Endothelial cell (in vitro differentiated cells): Measurements from ENCODE around the gene OLFM1. TPM values are rescaled to one million over a fixed set of nuclear protein-coding genes. Genes with fewer than 3 reads are reported as not detected.

ENCODE experiments used
- DNase-seq: peaks from one replicate; pipeline ENCODE4 v3.0.0; 2021; ENCODE audit warnings: low spot score
- H3K27ac Mint-ChIP-seq: one replicate; pipeline ENCODE4 v1.8.0; 2021; ENCODE audit warnings: mixed read lengths, inconsistent platforms; ENCODE audit not compliant: unreplicated experiment
- H3K27me3 Mint-ChIP-seq: one replicate; pipeline ENCODE4 v1.8.0; 2021; ENCODE audit warnings: mild to moderate bottlenecking, moderate library complexity, mixed read lengths, inconsistent platforms; ENCODE audit not compliant: unreplicated experiment
- H3K36me3 Mint-ChIP-seq: one replicate; pipeline ENCODE4 v1.8.0; 2021; ENCODE audit warnings: mild to moderate bottlenecking, low read depth, mixed read lengths, inconsistent platforms; ENCODE audit not compliant: unreplicated experiment
- H3K4me1 Mint-ChIP-seq: one replicate; pipeline ENCODE4 v1.8.0; 2021; ENCODE audit warnings: mild to moderate bottlenecking, mixed read lengths, inconsistent platforms; ENCODE audit not compliant: unreplicated experiment
- H3K4me3 Mint-ChIP-seq: one replicate; pipeline ENCODE4 v1.8.0; 2021; ENCODE audit warnings: mild to moderate bottlenecking, mixed read lengths, inconsistent platforms; ENCODE audit not compliant: unreplicated experiment
- H3K9me3 Mint-ChIP-seq: one replicate; pipeline ENCODE4 v1.8.0; 2021; ENCODE audit warnings: mixed read lengths, inconsistent platforms; ENCODE audit not compliant: unreplicated experiment
- CTCF ChIP-seq: fragments of 200-600 bp; sonication (generic); IDR thresholded peaks from one replicate; pipeline ENCODE4 v1.5.0; 2021; ENCODE audit warnings: antibody characterized with exemption; ENCODE audit not compliant: unreplicated experiment
- total RNA-seq: library from RNA; stranded (reverse); fragmentation: NEBNext Ultra II Directional; extraction: Animal tissue kit (Norgen Biotek cat#: 25700); gene quantifications from one replicate; pipeline ENCODE4 v1.2.1, GENCODE V29; 2021; ENCODE audit not compliant: unreplicated experiment

OLFM1 gene
- total RNA-seq, 1 donor from 2014 or later, result 0.74 TPM

- DNase-seq, result no peak
- no peaks in the 10 kb centered on the region for H3K36me3 Mint-ChIP-seq
Measured at GRCh38 chr9:135046739-135047350, 40.6 kb upstream of the OLFM1 start.

GRCh38 chr9:135047521-135047920 lies 39.9 kb upstream of the OLFM1 start:
- no peaks in the 10 kb centered on the region for H3K9me3 Mint-ChIP-seq
- no peak for DNase-seq
- no peaks in the 10 kb centered on the region for H3K4me1 Mint-ChIP-seq
- H3K27ac Mint-ChIP-seq, result no peak overlapping the region
- TF ChIP-seq CTCF, result no peak
- H3K27me3 Mint-ChIP-seq, result peaks cover 2% of the 10 kb centered on the region
- no peaks in the 10 kb centered on the region for H3K36me3 Mint-ChIP-seq
- H3K4me3 Mint-ChIP-seq, result no peak overlapping the region

More at GRCh38 chr9:135046739-135047350, 40.6 kb upstream of the OLFM1 start:
- no peak for TF ChIP-seq CTCF
- no peak overlapping the region for H3K4me3 Mint-ChIP-seq
- no peak overlapping the region for H3K27ac Mint-ChIP-seq
- no peaks in the 10 kb centered on the region for H3K9me3 Mint-ChIP-seq
- no peaks in the 10 kb centered on the region for H3K4me1 Mint-ChIP-seq
- H3K27me3 Mint-ChIP-seq, result peaks cover 2% of the 10 kb centered on the region

- peaks cover 2% of the 10 kb centered on the region for H3K27me3 Mint-ChIP-seq
- no peak for DNase-seq
- no peaks in the 10 kb centered on the region for H3K9me3 Mint-ChIP-seq
- no peaks in the 10 kb centered on the region for H3K36me3 Mint-ChIP-seq
- no peaks in the 10 kb centered on the region for H3K4me1 Mint-ChIP-seq
- no peak overlapping the region for H3K4me3 Mint-ChIP-seq
- no peak overlapping the region for H3K27ac Mint-ChIP-seq
- TF ChIP-seq CTCF, result no peak
Measured at GRCh38 chr9:135048046-135048757, 39.3 kb upstream of the OLFM1 start.

- Mint-ChIP-seq H3K4me3 (no peak overlapping the region), H3K4me1 (no peaks in the 10 kb centered on the region), H3K36me3 (no peaks in the 10 kb centered on the region), H3K9me3 (no peaks in the 10 kb centered on the region), H3K27me3 (peaks cover 2% of the 10 kb centered on the region), H3K27ac (no peak overlapping the region)
- TF ChIP-seq CTCF, result no peak
- no peak for DNase-seq
Measured at GRCh38 chr9:135048758-135049444, 38.6 kb upstream of the OLFM1 start.

GRCh38 chr9:135049460-135049859 lies 38.0 kb upstream of the OLFM1 start:
- Mint-ChIP-seq H3K4me3 (no peak overlapping the region), H3K9me3 (no peaks in the 10 kb centered on the region), H3K36me3 (no peaks in the 10 kb centered on the region), H3K27me3 (peaks cover 2% of the 10 kb centered on the region), H3K27ac (no peak overlapping the region), H3K4me1 (no peaks in the 10 kb centered on the region)
- TF ChIP-seq CTCF, result no peak
- no peak for DNase-seq
